ENCODE data around the gene BTBD9.
"Not testable (repeated sequence)": the region's sequence is repeated elsewhere in the genome, so short reads cannot be mapped to it uniquely, and the experiment has no call there.

BTBD9 gene

GRCh38 chr6:38477680-38478260 lies 162.0 kb downstream of the BTBD9 start:
- no peak for DNase-seq

DNA sequence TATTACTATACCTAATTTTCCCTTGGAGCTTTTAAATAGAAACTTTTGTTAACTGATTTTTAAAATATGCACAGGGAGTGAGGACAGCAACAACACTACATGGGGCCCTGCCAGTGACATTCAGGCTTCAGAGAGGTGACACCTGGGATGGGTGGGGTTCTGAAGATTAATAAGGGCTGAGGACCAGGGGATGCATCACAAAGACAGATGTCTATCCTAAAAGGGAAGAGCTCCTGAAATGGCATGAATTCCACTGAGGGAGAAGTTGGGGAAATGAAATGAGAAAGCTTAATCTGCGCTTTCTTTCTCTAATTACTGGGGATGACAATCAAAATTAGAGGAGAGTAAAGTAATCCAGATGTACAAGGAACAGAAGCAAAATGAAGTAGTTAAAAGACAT lies 162.8 kb downstream of the BTBD9 start:
- no peak for DNase-seq

DNA sequence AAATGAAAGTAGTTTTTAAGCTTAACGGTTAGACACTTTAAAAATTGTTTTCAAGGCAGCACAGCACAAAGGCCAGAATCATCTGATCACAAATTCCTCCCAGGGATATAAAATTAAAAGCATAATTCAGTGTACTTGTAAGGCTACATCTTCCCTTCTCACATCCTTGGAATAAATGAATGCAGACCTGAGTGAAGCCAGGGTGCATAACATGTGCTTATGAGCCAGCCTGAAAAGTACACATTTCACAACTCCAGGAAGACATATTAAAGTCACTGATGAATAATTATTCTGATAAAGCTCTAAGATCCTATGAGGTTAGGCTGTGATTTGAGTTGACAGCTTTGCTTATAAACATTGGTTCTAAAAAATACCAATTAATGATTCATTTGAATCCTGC lies 163.6 kb downstream of the BTBD9 start:
- DNase-seq = no peak

DNA sequence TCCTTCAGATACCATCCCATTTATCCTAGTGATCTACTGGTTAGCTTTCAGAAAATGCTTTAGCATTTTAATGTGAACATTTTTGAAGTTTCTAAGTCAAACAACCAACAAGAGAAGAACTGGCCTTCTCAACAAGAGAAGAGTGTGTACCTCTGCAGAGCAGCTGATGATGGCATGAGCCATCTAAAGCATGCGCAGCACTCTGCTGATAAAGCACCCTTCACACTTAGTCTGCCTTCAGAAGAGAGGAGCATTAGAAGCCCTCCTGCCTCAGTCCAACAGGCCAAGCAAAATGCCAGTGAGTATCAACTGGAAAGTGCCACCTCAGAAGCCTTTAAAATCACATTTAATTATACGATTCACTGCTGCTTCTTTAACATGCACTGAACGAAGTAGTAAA lies 169.2 kb downstream of the BTBD9 start:
- DNase-seq = no peak

GRCh38 chr6:38467566-38467965 lies 172.2 kb downstream of the BTBD9 start:
- DNase-seq = no peak

DNA sequence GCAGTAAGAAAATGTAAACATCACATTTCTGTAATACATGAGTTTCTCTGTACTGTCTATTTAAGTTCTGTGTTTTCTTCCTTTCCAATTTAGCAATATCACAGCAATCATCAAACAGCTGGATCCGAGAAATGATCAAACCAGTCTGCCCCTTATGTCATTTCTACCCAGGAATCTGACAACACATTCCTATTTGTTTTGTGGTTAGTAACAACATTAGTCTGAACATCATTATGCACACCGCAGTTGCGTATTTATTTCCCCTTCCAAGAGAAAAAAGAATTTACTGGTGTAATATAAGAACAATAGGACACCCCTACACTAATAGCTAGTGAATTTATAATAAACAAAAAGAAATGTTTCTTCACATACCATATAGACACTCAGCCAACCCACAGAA lies 179.5 kb downstream of the BTBD9 start:
- DNase-seq = no peak

GRCh38 chr6:38459291-38459690 lies 180.4 kb downstream of the BTBD9 start:
- no peak for DNase-seq

DNA sequence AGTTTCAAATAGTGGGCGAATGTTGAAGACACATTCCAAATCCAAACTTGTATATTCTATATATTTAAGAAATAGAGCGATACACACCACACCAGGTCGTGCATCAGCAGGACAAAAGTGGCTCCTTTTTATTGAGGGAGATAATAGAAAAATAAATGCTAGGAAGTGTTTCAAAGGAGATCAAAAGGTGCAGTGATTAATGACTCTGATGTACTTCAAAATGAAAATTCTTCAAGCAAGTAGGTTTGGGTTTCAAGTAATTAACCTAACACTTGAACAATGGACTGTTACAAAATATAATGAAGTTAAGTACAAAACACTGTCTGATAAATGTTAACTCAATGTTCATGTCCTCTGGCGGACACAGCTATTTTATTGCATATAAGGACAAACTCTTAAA lies 185.9 kb downstream of the BTBD9 start:
- DNase-seq = no peak

DNA sequence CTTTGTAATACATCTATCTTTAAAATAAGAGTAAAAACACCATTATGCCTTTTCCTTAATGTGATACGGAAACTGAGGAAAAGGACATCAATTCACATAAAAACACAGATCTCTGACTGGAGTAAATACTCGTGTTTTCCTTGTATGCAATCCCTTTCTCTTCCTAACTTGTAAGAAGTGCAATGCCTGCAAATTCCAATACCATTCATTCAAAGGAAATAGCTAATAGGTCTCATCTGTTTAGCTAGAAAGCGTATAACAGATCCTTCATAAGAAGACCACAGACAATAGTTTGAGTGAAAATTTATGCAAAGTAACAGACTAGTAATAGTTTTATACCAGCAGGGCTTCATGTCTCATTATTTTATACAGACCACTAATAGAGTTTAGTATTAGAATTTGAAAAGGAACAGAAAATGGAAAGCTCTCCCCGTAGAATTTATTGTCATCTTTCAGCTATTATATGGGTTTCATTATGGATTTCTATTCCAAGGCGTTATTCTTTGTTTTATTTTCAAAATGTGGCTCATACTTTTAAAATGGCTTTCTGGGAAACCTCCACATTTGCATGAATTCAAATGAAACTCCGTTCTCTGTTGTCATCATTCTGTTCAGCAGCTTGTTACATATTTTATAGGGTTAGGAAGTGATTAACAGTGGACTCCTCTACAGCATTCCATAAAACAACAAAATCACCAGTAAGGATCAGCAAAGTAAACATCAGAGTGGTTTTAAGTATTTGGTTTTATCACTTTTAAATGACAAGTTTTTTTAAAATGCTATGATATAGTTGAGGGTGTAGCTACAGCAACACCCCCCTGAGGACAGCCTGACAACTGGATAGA lies 186.7 kb downstream of the BTBD9 start:
- peak; percentile 80 to 82 for DNase-seq

GRCh38 chr6:38450717-38451116 lies 189.0 kb downstream of the BTBD9 start:
- no peak for DNase-seq

- DNase-seq = no peak
Measured at GRCh38 chr6:38445925-38446324, 193.8 kb downstream of the BTBD9 start.

DNA sequence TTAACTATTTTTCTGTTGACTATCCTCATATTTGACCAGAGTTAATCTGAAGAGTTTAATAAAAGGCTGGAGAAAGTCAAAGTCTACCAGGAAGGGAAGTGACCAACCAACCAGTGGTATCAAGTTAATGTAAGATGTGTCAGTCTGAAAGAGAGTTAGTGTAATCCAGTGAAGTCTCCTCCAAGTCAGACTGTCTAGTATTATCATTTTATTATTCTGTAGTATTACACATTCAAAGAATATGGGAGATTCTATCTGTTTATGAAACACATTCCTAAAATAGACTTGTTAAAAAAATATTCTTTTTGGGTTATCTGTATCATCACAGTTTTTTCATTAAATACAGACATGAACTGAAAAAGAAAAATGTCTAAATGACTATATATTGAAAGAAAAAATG lies 194.4 kb downstream of the BTBD9 start:
- no peak for DNase-seq

DNA sequence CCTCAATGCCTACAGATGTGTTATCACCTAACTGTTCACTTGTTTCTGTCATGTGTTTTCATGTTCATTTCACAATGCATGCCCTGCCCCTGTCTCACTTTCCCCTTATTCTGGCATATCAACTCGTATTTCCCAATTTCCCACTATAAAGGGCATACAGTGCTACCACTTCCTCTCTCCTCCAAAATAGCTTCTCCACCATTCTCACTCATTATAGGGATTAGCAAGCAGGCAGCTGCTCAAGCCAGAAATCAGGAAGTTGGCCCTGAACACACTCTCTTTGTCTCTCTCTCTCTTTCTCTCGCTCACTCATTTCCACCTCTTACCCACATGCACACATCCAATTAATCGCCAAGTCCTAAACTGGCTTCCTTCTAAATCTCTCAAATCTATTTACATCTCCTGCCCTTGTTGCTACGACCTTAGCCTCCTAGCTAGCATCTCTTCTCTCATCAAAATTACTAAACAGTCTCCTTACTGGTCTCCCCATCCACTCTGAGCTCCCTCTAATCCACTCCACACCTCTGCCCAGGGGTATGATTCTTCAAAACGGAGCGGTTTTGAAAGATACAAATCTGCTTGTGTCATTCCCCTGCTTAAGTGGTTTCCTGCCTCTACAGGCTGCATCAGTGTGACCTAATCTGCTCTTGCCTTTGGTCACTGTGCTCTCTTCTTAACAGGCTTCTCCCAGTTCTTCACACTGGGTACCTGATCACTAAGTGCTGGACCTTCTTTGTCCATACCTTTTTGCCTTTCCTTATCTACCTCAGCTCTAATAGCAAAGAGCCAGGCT lies 196.2 kb downstream of the BTBD9 start:
- no peak for DNase-seq

- DNase-seq = no peak
Measured at GRCh38 chr6:38438097-38438496, 201.6 kb downstream of the BTBD9 start.

GRCh38 chr6:38436726-38437465 lies 202.8 kb downstream of the BTBD9 start:
- no peak for DNase-seq

GRCh38 chr6:38435330-38435729 lies 204.4 kb downstream of the BTBD9 start:
- no peak for DNase-seq

DNA sequence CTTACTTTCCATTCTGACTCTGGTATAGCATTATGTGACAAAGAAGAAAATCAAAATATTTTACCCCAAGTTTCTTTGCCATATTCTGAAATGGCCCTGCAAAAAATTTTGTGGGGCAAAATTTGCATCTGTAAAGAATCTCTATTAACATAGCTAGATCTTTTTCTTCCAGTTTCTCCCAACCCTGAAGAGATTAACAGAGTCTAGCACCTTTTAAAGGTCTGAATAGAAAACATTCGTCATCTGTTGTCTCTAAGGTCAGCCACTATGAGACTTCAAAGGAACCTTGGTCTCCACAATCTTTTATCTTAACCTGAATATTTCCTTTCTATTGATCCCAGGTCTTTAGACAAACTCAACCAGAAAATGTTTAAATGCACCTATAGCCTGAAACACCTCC lies 205.7 kb downstream of the BTBD9 start:
- no peak for DNase-seq

DNA sequence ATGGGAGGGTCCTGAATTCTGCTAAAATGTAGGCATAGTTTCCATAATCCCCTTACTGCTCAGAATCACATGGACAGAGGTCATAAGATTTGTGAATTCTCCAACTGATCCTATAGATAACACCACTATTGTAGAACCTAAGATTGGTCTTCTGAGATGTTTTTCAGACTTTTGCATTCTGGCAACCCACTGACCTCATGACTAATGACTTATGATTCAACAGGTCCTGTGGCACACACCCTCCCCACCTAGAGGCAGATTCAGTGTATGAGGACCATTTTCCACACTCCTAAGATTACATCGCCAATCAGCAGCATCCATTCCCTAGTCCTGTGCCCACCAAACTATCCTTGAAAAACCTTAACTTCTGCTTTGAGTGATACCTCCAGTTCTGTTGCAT lies 207.2 kb downstream of the BTBD9 start:
- DNase-seq = no peak

DNA sequence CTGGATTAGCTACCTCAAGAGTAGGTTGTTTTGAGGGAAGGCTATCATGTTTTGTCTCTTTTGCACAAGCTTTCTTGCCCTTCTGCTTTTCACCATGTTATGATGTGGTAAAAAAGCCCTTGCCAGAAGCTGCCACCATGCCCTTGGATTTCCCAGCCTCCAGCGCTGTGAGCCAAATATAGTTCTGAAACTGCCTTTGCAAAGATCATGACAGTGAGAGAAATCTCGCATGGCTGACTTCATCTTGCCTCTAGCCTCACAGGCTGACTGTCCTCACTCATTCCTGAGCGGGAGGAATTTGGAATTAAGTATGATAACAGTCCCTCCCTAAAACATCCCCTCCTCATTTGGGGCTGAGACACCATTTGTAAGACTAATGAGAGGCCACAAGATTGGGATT lies 207.7 kb downstream of the BTBD9 start:
- no peak for DNase-seq

- DNase-seq = no peak
Measured at GRCh38 chr6:38429546-38429945, 210.2 kb downstream of the BTBD9 start.

DNA sequence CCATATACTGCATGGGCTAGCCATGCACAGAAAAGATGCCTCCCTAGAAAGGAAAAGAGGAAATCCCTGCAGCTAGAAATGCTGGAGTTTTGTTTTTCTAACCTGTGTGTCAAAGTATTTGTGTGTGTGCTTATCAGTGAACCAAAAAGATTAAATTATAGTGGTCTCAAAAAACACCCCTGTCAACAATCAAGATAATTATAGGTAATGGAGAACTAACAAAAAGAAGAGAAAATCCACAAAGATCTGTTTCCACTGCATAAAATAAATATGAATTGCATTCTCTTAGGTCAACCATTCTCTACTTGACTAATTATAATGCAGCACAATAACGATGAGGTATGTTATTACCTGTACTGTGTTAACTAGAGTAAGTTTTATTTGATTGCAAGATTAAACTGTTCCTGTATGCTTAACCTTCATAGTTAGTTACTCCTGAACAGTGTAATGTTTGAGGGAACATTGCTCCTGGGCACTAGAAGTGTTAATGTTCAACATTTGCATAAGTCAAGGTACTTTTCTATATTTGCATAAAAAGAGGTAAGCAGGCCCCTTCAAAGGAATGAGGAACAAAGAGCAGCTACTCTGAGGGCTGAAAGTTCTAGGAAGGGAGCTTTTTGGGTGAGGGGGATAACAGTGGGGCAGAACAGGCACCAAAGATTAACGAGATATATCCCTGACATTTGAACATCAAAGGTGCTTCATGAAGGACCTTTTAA lies 212.1 kb downstream of the BTBD9 start:
- peak; percentile 77 to 83 for DNase-seq

GRCh38 chr6:38425788-38426488 lies 213.8 kb downstream of the BTBD9 start:
- DNase-seq = not testable (repeated sequence)

All from NCI-H526 (cell line).